ENCODE measurements around the gene MYO18A.

MYO18A gene

DNA sequence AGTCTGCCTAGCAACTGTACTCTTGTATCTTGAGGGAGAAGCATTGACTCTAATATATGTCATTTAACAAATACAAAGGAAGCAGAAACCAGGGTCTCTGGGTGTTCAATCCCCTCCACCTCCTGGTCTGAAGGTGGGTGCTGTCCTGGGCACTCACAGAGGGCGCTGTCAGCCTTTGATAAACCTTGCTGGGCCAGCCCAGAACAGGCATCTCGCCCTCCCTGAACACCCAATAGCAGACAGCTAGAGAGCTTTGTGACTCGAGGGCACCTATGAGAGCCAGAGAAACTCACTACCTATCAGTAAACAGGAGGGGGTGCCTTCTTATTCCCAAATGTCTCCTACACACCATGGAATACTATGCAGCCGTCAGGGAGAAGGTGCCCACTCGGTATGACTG, 143.6 kb downstream of the MYO18A start:
- DNase-seq (ENCODE audit: low read depth), result no peak
- no peak overlapping the region for H3K4me3 ChIP-seq (ENCODE audit: low read depth, low read length)
- TF ChIP-seq, protein P1, sequence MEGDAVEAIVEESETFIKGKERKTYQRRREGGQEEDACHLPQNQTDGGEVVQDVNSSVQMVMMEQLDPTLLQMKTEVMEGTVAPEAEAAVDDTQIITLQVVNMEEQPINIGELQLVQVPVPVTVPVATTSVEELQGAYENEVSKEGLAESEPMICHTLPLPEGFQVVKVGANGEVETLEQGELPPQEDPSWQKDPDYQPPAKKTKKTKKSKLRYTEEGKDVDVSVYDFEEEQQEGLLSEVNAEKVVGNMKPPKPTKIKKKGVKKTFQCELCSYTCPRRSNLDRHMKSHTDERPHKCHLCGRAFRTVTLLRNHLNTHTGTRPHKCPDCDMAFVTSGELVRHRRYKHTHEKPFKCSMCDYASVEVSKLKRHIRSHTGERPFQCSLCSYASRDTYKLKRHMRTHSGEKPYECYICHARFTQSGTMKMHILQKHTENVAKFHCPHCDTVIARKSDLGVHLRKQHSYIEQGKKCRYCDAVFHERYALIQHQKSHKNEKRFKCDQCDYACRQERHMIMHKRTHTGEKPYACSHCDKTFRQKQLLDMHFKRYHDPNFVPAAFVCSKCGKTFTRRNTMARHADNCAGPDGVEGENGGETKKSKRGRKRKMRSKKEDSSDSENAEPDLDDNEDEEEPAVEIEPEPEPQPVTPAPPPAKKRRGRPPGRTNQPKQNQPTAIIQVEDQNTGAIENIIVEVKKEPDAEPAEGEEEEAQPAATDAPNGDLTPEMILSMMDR (IDR thresholded peaks at IDR 0.05; ENCODE audit: control insufficient read depth, extremely low read depth, insufficient read depth), result no peak

DNA sequence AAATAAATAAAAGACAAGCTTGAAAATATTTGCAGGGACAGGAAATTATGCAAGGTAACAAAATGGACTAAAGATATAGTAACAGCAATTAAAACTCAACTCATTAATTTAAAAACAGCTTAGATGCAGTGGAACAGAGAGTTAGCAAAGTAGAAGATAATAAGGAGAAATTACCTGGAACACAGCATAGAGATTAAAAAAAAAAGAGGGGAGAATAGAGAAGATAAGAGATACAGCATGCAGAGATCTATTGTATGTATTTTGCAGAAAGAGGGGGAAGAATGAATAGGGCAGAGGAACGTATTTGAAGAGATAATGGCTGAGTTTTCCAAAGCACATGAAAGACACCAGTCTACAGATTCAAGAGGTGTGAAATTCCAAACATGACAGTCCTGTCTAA, 145.7 kb downstream of the MYO18A start:
- no peak for DNase-seq (ENCODE audit: low read depth)
- H3K4me3 ChIP-seq (ENCODE audit: low read depth, low read length), result no peak overlapping the region
- TF ChIP-seq, protein P1 (IDR thresholded peaks at IDR 0.05; ENCODE audit: control insufficient read depth, extremely low read depth, insufficient read depth), result no peak

DNA sequence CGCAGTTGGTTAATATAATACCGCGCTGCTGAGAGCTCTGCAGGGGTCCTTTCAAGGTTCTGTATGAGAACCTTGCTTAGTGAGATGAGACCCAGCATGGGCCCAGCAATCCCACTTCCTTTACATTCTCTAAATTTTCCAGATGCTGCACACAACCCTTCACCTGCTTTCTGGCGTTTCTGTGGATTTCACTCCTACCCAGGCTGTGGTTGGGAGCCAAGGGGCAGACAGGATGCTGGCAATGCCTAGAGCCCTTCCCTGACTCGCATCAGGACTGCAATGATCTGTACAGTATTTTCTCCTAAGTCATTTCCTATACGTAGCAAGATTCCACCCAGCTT, 147.4 kb downstream of the MYO18A start:
- DNase-seq (ENCODE audit: low read depth), result no peak
- TF ChIP-seq, protein P1 (IDR thresholded peaks at IDR 0.05; ENCODE audit: control insufficient read depth, extremely low read depth, insufficient read depth), result no peak
- H3K4me3 ChIP-seq (ENCODE audit: low read depth, low read length), result no peak overlapping the region

DNA sequence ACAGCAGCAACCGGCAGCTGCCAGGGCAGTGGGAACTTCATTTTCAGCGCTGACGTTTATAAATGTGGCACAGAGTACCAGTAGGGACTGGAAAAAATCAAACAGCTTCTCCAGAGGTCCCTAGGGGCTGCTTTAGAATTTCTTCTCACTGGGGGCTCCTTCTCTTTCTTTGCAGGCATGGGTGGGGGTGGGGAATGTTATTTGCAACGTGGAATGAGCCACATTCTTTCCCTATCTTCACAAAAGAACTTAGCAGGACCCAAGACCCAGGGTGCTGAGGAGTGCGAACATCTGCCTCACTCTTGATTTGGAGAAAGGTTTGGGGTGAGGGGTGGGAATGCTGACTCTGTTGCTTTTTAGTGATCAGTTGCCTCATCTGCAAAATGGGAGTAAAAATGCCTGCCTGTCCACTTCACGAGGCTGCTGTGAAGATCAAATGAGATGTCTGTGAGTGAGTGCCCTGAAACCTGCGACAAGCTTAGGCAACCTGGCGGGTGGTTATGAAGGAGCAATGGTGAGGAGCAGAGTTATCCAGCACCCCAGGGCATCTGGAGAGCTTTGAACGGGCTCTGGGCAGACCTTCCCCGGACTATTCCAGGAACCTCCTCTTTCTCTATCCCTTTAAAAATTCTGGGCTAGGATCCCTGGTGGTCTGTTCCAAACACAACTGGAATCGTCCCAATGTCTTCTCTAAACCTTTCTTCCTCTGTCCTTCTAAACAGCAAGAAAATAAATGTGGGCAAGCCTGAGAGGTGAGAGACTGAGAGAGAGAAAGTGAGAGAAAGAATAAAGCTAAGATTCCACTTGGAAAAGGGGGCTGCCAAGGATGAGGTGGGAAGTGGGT, 148.0 kb downstream of the MYO18A start:
- TF ChIP-seq, protein P1 (IDR thresholded peaks at IDR 0.05; ENCODE audit: control insufficient read depth, extremely low read depth, insufficient read depth), result no peak
- no peak for DNase-seq (ENCODE audit: low read depth)
- H3K4me3 ChIP-seq (ENCODE audit: low read depth, low read length), result no peak overlapping the region

DNA sequence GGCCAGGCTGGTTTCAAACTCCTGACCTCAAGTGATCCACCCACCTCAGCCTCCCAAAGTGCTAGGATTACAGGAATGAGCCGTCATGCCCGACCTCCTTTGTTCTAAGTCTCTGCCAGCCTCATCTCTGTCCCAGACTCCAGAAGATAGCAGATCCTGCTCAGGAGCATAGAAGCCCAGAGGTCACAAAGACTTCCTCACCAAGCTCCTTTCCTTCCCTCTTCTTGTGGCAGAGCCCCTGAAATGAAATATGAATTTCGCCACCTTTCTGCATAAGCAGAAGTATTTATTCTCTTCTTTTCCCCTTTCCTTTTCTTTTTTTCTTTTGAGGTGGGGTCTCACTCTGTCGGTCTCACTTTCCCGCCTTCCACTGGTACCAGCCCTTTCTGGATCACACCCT, 148.7 kb downstream of the MYO18A start:
- DNase-seq (ENCODE audit: low read depth), result no peak
- TF ChIP-seq, protein P1 (IDR thresholded peaks at IDR 0.05; ENCODE audit: control insufficient read depth, extremely low read depth, insufficient read depth), result no peak
- H3K4me3 ChIP-seq (ENCODE audit: low read depth, low read length), result no peak overlapping the region

DNA sequence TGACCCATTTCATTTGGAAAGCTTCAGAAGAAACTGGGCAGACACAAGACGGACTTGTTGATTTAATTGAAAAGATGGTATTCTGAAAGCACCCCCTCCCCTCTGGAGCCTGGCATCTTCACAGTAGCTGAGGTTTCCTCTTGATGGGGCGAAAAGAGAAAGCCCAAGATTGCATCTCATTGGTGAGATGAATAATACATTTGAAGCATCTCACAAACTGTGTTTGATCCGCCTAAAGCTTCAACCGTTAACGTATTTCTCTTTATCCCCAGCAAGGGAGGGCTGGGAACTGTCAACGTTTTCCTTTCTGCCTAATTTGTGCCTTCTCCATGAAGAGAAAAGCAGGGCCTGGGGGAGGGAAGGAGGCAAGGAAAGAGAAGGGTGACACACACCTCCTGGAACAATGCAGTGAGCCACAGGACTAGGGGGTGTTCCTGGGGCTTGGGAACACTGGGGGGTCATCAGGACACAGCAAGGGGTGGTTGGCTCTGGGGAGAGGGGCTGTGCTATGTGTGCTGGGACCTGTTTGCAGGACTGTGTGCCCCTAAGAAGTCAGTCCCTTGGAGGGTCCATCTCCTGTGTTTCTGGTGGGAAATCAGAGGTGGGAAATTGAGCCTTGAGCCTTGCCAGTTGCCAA, 155.8 kb downstream of the MYO18A start:
- TF ChIP-seq, protein P1 (IDR thresholded peaks at IDR 0.05; ENCODE audit: control insufficient read depth, extremely low read depth, insufficient read depth), result no peak
- DNase-seq (ENCODE audit: low read depth), result no peak
- no peak overlapping the region for H3K4me3 ChIP-seq (ENCODE audit: low read depth, low read length)

Data from LNCaP clone FGC (cell line).